ENCODE measurements around the gene DIS3L2.

GRCh38 chr2:232382331-232383225 lies 421.1 kb downstream of the DIS3L2 start:
- TF ChIP-seq CTCF (IDR thresholded peaks at IDR 0.05; ENCODE audit: low read depth, low read length): no peak
- no peak for TF ChIP-seq EZH2phosphoT487 (IDR thresholded peaks at IDR 0.05; ENCODE audit: low read depth)

All from OCI-LY3 (cell line).